ENCODE results near the gene FOXP1.

FOXP1 gene

GRCh38 chr3:71372241-71372768, 211.2 kb downstream of the FOXP1 start:
- no peak for DNase-seq (ENCODE audit: low read depth in 3 of 3)

GRCh38 chr3:71371282-71371681, 212.2 kb downstream of the FOXP1 start:
- no peak for DNase-seq (ENCODE audit: low read depth in 3 of 3)

GRCh38 chr3:71370467-71370866, 213.1 kb downstream of the FOXP1 start:
- DNase-seq (ENCODE audit: low read depth in 3 of 3): no peak

GRCh38 chr3:71369701-71370391, 213.7 kb downstream of the FOXP1 start:
- DNase-seq (ENCODE audit: low read depth in 3 of 3): no peak

DNA sequence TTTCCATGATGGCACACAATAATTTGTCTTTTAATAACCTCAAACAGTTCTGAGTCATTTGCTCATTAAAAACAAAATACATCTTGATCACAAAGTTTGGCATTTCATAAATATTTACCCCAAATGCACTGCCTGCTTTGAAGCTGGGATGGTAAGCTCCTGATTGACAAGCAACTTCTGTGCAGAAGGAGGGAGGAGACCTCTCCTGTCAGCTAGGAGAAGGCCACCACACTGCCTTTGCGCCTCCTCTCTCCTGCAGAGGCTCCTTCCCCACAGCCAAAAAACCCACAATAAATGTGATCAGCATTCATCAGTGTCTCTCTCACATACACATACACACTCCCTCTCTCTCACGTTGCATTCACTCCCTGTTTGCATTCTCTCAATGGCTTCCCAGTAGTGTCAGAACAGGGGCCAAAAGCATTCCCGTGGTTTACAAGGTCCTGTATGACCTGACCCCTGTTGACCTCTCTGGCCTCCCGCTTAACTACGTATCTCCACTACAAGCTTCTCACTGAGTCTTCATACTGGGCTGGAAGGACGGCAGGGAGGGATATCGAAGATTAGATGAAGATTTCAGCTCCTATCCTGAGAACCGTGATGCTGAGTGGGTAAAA, 216.4 kb downstream of the FOXP1 start:
- no peak for DNase-seq (ENCODE audit: low read depth in 3 of 3)

GRCh38 chr3:71361334-71361890, 222.1 kb downstream of the FOXP1 start:
- DNase-seq (ENCODE audit: low read depth in 3 of 3): no peak

- no peak for DNase-seq (ENCODE audit: low read depth in 3 of 3)
Observed at GRCh38 chr3:71360764-71361163, 222.8 kb downstream of the FOXP1 start.

DNA sequence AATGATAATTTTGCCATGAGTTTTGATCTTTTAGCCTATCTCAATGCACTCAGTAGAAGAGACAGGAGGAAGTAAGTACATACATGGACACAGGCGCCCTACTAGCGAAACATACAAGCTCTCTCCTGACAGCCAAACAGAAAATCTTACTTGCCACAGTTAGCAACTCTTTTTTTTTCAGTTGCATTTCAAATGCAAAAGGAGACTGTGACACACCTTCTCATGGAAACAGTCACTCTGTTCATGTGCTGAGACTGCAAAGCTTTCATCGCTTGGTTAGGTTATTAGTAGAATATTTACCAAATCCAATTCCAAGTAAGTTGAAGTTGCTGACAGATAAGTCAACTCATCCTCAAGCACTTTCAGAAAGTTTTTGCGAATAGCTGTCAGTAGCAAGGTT, 223.3 kb downstream of the FOXP1 start:
- DNase-seq (ENCODE audit: low read depth in 3 of 3): no peak

GRCh38 chr3:71358243-71358642, 225.3 kb downstream of the FOXP1 start:
- no peak for DNase-seq (ENCODE audit: low read depth in 3 of 3)

GRCh38 chr3:71356265-71356664, 227.3 kb downstream of the FOXP1 start:
- DNase-seq (ENCODE audit: low read depth in 3 of 3): no peak

DNA sequence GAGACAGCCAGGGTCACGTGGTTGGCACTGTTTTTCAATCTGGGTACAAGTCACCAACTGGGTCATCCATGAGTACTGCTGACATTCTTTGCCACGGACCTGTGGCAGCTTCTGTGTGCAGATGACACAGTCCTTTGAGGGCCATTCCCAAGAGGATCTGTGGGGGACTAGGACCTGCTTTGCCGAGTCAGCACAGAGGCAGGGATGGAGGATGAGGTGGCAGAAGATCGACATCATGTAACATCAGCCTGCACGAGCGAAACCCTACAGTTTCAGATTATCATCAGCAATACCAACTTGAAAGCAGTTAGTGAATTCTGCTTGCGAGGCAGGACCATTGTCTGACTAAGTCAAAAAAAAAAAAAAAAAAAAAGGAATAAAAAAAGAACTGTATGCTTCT, 227.7 kb downstream of the FOXP1 start:
- peak in 1 of 3 donors; percentile 32 for DNase-seq (ENCODE audit: low read depth in 3 of 3)

DNA sequence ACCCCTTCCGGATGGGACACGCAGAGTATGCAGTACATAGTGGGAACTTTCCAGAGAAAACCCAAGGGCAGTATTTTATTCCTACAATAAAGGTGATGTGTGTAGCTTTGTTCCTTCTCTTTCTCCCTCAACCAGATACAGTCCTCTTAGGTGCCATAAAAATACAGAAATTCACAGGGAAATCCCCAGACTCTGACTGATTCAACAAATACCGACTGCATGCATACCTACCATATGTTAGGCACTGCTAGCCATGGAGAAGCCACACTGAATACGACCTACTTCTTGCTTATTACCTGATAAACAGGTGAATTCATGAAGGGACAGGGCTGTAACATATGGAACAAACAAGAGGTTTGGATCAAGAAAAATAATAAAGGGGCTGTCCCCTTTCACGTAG, 228.5 kb downstream of the FOXP1 start:
- DNase-seq (ENCODE audit: low read depth in 3 of 3): no peak

GRCh38 chr3:71351403-71352149, 232.0 kb downstream of the FOXP1 start:
- DNase-seq (ENCODE audit: low read depth in 3 of 3): no peak

GRCh38 chr3:71350998-71351397, 232.5 kb downstream of the FOXP1 start:
- no peak for DNase-seq (ENCODE audit: low read depth in 3 of 3)

GRCh38 chr3:71348831-71349230, 234.7 kb downstream of the FOXP1 start:
- DNase-seq (ENCODE audit: low read depth in 3 of 3): no peak

DNA sequence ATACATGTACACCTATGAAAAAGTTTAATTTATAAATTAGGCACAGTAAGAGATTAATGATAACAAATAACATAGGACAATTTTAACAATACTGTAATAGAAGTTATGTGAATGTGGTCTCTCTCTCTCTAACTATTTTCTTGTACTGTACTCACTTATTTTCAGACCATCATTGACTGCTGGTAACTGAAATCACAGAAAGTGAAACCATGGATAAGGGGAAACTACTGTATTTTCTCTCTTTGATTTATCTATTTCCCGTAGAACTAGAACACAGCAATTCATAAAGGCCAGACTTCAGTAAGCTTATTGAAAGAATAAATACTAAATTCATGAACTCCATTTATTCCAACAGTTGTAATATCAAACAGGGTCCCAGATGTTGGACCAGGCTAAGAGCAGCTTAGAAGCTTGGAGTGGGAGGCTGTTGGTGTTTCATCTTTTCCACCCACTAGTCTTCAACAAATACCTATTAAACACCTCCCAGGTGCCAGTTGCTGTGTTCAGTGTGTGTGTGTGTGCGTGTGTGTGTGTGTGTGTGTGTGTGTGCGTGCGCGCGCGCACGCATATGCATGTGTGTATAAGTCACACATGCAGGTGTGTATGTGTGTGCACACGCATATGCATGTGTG, 235.4 kb downstream of the FOXP1 start:
- DNase-seq (ENCODE audit: low read depth in 3 of 3): no peak

DNA sequence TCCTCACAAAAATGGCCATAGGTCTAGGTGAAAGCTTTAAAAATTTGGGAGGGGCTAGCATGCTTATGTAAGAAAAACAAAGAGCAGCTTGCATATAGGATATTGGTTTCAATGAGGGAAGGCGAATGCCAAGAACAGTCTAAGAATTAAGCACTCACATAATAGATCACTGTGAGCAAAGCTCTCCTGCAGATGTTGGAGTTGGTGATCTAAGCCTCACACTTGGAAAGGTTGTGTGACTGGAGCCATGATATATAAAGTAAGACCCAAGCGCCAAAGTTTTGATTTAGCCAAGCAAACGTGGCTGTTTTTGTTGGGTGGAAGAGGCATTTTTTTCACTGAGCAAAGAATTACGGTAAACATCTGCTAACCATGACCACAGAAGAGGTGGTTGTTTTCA, 237.5 kb downstream of the FOXP1 start:
- no peak for DNase-seq (ENCODE audit: low read depth in 3 of 3)

DNA sequence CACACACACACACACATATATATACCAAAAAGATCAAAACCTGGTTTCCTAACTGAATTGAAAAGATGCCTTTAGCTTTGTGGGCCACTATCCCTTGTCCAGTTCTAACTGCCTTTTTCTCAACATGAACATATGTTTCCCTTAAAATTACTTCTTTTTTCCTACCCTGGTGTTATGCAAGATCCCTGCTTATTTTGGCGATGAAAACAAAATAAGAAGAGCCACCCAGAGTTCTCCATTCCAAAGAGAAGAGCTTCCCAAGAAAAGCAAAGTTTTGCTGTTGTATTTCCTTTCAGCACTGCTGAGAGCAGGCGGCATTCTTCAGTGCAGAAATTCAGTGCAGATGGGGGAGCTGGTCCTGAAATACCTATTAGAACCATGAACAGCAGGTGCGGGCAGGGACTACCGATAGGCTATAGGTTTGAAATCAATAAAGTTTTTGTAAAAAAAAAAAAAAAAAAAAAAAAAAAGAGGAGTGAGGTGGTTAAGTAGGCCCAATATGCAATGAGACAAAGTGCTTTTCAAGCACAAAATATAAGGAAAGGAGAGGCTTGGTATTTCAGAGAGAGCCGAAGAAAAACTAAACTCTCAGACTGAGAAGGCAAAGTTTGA, 238.0 kb downstream of the FOXP1 start:
- no peak for DNase-seq (ENCODE audit: low read depth in 3 of 3)

DNA sequence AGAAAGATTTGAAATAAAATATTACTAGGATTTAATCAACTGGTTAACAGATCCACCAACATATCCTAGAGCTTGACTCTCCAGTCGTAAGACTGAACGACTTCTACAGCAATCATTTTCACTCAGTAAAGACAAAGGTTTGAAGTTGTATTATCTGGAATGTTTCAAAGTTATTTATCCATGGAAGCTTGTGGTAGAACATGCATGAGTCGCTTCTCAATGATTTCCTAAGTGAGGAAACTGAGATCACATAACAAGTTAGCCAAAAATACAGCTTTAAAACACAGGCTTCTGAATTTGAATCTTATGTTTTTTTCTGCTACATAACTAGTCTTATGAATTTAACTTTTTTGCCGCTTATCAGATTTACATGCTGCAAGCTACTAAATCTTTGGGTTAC, 241.8 kb downstream of the FOXP1 start:
- DNase-seq (ENCODE audit: low read depth in 3 of 3): no peak

GRCh38 chr3:71339049-71339448, 244.5 kb downstream of the FOXP1 start:
- DNase-seq (ENCODE audit: low read depth in 3 of 3): no peak

- DNase-seq (ENCODE audit: low read depth in 3 of 3): no peak
Observed at GRCh38 chr3:71332813-71333212, 250.7 kb downstream of the FOXP1 start.

GRCh38 chr3:71330909-71331308, 252.6 kb downstream of the FOXP1 start:
- DNase-seq (ENCODE audit: low read depth in 3 of 3): no peak

Data from stimulated activated CD4-positive, alpha-beta T cell treated with anti-CD3 and anti-CD28 coated beads, TNF-alpha, amount 100 ng/mL, for 48 hours (primary cell).